Prostate gland (tissue), 2 donors: ENCODE data around the gene ANGPTL3. TPM values are rescaled to one million over a fixed set of nuclear protein-coding genes. Genes with fewer than 3 reads are reported as not detected.

Experiments
- DNase-seq: peaks from one replicate; pipeline ENCODE4 v3.0.0-alpha.2; 2019; ENCODE audit warnings: low spot score
- H3K27ac ChIP-seq, 2 donors: fragments of 200-600 bp; sonication (generic); 2 replicates each; pipeline ENCODE4 v1.5.1; 2017 to 2019
- H3K27me3 ChIP-seq: fragments of 200-600 bp; sonication (generic); replicated peaks from 2 replicates; pipeline ENCODE4 v1.5.1; 2019; ENCODE audit not compliant: insufficient read depth
- H3K36me3 ChIP-seq, 2 donors: fragments of 200-600 bp; sonication (generic); 1 replicate in 1 of 2; 2 replicates in 1 of 2; pipeline versions ENCODE4 v1.5.1 to v1.8.1; 2017 to 2019
- H3K4me1 ChIP-seq: fragments of 200-600 bp; sonication (generic); replicated peaks from 2 replicates; pipeline ENCODE4 v1.5.1; 2019
- H3K4me3 ChIP-seq, 2 donors: fragments of 200-600 bp; sonication (generic); 2 replicates each; pipeline ENCODE4 v1.5.1; 2017 to 2019
- H3K9me3 ChIP-seq: fragments of 200-600 bp; sonication (generic); 2 replicates; pipeline ENCODE4 v1.5.1; 2017
- POLR2A ChIP-seq: fragments of 450-650 bp; IDR thresholded peaks from one replicate; pipeline ENCODE4 v1.6.1; 2016; ENCODE audit warnings: antibody characterized with exemption, mild to moderate bottlenecking
- POLR2AphosphoS5 ChIP-seq: sonication (generic); formaldehyde crosslinking; IDR thresholded peaks from one replicate; pipeline ENCODE4 v1.6.1; 2017; ENCODE audit warnings: antibody characterized with exemption
- WGBS: methylation state at CpG from one replicate; pipeline ENCODE4 v1.1.5; 2018; 5-methylcytosine and 5-hydroxymethylcytosine counted together
- intact Hi-C: fragments of 100-400 bp; cut with DNase I; formaldehyde crosslinking; loops from one replicate; pipeline ENCODE4 v1.14.2; 2022
- total RNA-seq, 2 donors: library from RNA; depleted of rRNA; stranded (reverse); fragments of >200 nt; gene quantifications; one replicate each; pipeline ENCODE4 v1.1.0, GENCODE V29; 2016
- TF ChIP-seq, protein P1 (sequence below), 4 experiments: fragments of 200-600 bp in 2 of 4; fragments of 450-650 bp in 2 of 4; sonication (generic) in 2 of 4; IDR thresholded peaks; 1 replicate in 3 of 4; 2 replicates in 1 of 4; pipeline ENCODE4 v1.5.1; 2016 to 2019; ENCODE audit warnings: antibody characterized with exemption in 4 of 4, mild to moderate bottlenecking in 2 of 4, moderate library complexity in 2 of 4

Gene ANGPTL3
- total RNA-seq, 2 donors from 2014 or later: not detected

- H3K36me3 ChIP-seq: no peaks in the 10 kb centered on the region
- no peak for DNase-seq
- no peak overlapping the region for H3K27ac ChIP-seq
- H3K4me3 ChIP-seq: no peak overlapping the region
- no peaks in the 10 kb centered on the region for H3K4me1 ChIP-seq
- whole genome bisulfite sequencing: 48% methylated on average over 1 of the region's 1 CpG
- no peaks in the 10 kb centered on the region for H3K9me3 ChIP-seq
- TF ChIP-seq POLR2AphosphoS5 (no peak), POLR2A (no peak)
- TF ChIP-seq, protein P1, sequence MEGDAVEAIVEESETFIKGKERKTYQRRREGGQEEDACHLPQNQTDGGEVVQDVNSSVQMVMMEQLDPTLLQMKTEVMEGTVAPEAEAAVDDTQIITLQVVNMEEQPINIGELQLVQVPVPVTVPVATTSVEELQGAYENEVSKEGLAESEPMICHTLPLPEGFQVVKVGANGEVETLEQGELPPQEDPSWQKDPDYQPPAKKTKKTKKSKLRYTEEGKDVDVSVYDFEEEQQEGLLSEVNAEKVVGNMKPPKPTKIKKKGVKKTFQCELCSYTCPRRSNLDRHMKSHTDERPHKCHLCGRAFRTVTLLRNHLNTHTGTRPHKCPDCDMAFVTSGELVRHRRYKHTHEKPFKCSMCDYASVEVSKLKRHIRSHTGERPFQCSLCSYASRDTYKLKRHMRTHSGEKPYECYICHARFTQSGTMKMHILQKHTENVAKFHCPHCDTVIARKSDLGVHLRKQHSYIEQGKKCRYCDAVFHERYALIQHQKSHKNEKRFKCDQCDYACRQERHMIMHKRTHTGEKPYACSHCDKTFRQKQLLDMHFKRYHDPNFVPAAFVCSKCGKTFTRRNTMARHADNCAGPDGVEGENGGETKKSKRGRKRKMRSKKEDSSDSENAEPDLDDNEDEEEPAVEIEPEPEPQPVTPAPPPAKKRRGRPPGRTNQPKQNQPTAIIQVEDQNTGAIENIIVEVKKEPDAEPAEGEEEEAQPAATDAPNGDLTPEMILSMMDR (IDR thresholded peaks at IDR 0.05): no peak
- intact Hi-C loops: no loop called here
- H3K27me3 ChIP-seq: no peaks in the 10 kb centered on the region
Observed at GRCh38 chr1:62590970-62591368, 6.4 kb upstream of the ANGPTL3 start.

GRCh38 chr1:62593825-62594394, 3.4 kb upstream of the ANGPTL3 start:
- Histone ChIP-seq H3K9me3 (no peaks in the 10 kb centered on the region), H3K4me1 (no peaks in the 10 kb centered on the region), H3K27me3 (no peaks in the 10 kb centered on the region), H3K36me3 (no peaks in the 10 kb centered on the region), H3K27ac (no peak overlapping the region), H3K4me3 (no peak overlapping the region)
- no peak for TF ChIP-seq POLR2A
- TF ChIP-seq, protein P1 (IDR thresholded peaks at IDR 0.05): no peak
- no peak for TF ChIP-seq POLR2AphosphoS5
- intact Hi-C loops: no loop called here
- 21% methylated on average over 2 of the region's 2 CpGs for WGBS
- DNase-seq: no peak

DNA sequence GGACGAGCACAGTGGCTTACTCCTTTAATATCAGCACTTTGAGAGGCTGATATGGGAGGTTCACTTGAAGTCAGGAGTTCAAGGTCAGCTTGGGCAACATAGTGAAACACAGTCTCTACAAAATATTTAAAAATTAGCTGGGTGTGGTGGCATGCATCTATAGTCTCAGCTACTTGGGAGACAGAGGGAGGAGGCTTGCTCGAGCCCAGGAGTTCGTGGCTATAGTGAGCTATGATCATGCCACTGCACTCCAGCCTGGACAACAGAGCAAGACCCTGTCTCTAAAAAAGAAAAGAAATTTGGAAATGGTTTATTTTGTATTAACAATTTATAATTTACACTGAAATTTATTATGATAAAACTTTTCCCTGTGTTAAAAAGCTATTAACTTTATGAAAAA, 1.7 kb upstream of the ANGPTL3 start:
- H3K9me3 ChIP-seq: no peaks in the 10 kb centered on the region
- TF ChIP-seq, protein P1 (IDR thresholded peaks at IDR 0.05): no peak
- TF ChIP-seq POLR2A: no peak
- TF ChIP-seq POLR2AphosphoS5: no peak
- no peak overlapping the region for H3K4me3 ChIP-seq
- no peaks in the 10 kb centered on the region for H3K36me3 ChIP-seq
- intact Hi-C loops: no loop called here
- DNase-seq: no peak
- H3K27me3 ChIP-seq: no peaks in the 10 kb centered on the region
- 96% methylated on average over 3 of the region's 3 CpGs for WGBS
- H3K4me1 ChIP-seq: no peaks in the 10 kb centered on the region
- H3K27ac ChIP-seq: no peak overlapping the region

- H3K27me3 ChIP-seq: no peaks in the 10 kb centered on the region
- no peak for DNase-seq
- 97% methylated on average over 5 of the region's 5 CpGs for WGBS
- intact Hi-C loops: no loop called here
- H3K4me3 ChIP-seq: no peak overlapping the region
- H3K9me3 ChIP-seq: no peaks in the 10 kb centered on the region
- H3K4me1 ChIP-seq: no peaks in the 10 kb centered on the region
- H3K36me3 ChIP-seq: no peaks in the 10 kb centered on the region
- TF ChIP-seq POLR2A: no peak
- no peak for TF ChIP-seq POLR2AphosphoS5
- TF ChIP-seq, protein P1 (IDR thresholded peaks at IDR 0.05): no peak
- no peak overlapping the region for H3K27ac ChIP-seq
Observed at GRCh38 chr1:62599044-62599443, 1.7 kb downstream of the ANGPTL3 start.

DNA sequence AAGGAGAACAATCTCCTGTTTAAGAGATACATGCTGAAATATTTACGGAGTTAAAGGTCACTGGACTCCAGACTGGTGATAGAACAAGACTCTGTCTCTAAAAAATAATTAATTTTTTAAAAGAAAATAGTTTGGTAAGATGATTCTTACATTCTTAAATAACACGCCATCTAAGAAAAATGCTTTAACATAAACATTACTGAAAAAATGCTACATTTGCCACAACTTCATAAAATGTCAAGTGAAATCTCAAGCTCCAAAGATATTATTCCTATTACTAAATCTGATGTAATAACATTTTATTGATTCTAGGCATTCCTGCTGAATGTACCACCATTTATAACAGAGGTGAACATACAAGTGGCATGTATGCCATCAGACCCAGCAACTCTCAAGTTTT, 4.1 kb downstream of the ANGPTL3 start:
- Histone ChIP-seq H3K4me3 (no peak overlapping the region), H3K9me3 (no peaks in the 10 kb centered on the region), H3K4me1 (no peaks in the 10 kb centered on the region), H3K27me3 (no peaks in the 10 kb centered on the region), H3K36me3 (no peaks in the 10 kb centered on the region), H3K27ac (no peak overlapping the region)
- intact Hi-C loops: no loop called here
- no peak for DNase-seq
- 97% methylated on average over 2 of the region's 2 CpGs for WGBS
- TF ChIP-seq, protein P1 (IDR thresholded peaks at IDR 0.05): no peak
- TF ChIP-seq POLR2AphosphoS5: no peak
- no peak for TF ChIP-seq POLR2A
